Transverse colon (tissue), 3 donors: Measurements from ENCODE around the gene CLEC18C.
"Not testable (repeated sequence)": the region's sequence is repeated elsewhere in the genome, so short reads cannot be mapped to it uniquely, and the experiment has no call there.

Experiments
- CTCF ChIP-seq, 5 experiments: fragments of 200-600 bp in 3 of 5; fragments of 450-650 bp in 2 of 5; sonication (generic) in 3 of 5; IDR thresholded peaks; 1 replicate in 2 of 5; 2 replicates in 3 of 5; pipeline ENCODE4 v1.5.1; 2016 to 2017; ENCODE audit warnings: antibody characterized with exemption in 5 of 5, inconsistent platforms in 3 of 5, mild to moderate bottlenecking in 2 of 5, moderate library complexity in 1 of 5
- EP300 ChIP-seq: sonication (generic); formaldehyde crosslinking; IDR thresholded peaks from one replicate; pipeline ENCODE4 v1.6.1; 2017; ENCODE audit warnings: antibody characterized with exemption, low read depth

GRCh38 chr16:70149296-70149695, 24.3 kb upstream of the CLEC18C start:
- TF ChIP-seq CTCF (IDR thresholded peaks at IDR 0.05); EP300: not testable (repeated sequence)
